ENCODE results near the gene KCNC2. TPM values are rescaled to one million over a fixed set of nuclear protein-coding genes. Genes with fewer than 3 reads are reported as not detected.
A peak's percentile ranks its signal among the peaks of the same experiment; 100 is the strongest.

The KCNC2 gene
- total RNA-seq (2011; cell fraction: chromatin; rRNA removed; ENCODE audit: low replicate concordance): not detected in 2 replicates
- not detected in 2 replicates for total RNA-seq (2011; cell fraction: nucleolus; rRNA removed)
- total RNA-seq (2011; cell fraction: nucleoplasm; rRNA removed): not detected in 2 replicates
- total RNA-seq (2014; rRNA removed): not detected in 2 replicates
- not detected in 2 replicates for total RNA-seq (2014; rRNA removed; fragmentation: Illumina TruSeq; extraction: Trizol)
- total RNA-seq (2015; rRNA removed; fragmentation: Illumina TruSeq; extraction: Trizol): not detected in 2 replicates
- not detected in 2 replicates for total RNA-seq (2021)
- polyA plus RNA-seq (2011; rRNA removed): not detected in 2 replicates
- not detected in 2 replicates for polyA plus RNA-seq (2011; cell fraction: cytosol; rRNA removed)
- polyA plus RNA-seq (2011; cell fraction: nucleus; rRNA removed): not detected in 2 replicates
- polyA plus RNA-seq (2012): not detected in 2 replicates
- polyA plus RNA-seq (2014; fragmentation: Illumina TruSeq; extraction: Trizol): not detected in 2 replicates
- polyA plus RNA-seq (2014; fragmentation: Nextera tagmentation; extraction: Ambion mirVana): not detected
- polyA plus RNA-seq (2014; rRNA removed): not detected in 2 replicates
- polyA minus RNA-seq (2011; rRNA and poly(A)+ RNA removed): not detected in 2 replicates
- not detected in 2 replicates for polyA minus RNA-seq (2011; cell fraction: cytosol; rRNA and poly(A)+ RNA removed)
- polyA minus RNA-seq (2011; cell fraction: nucleus; rRNA and poly(A)+ RNA removed): not detected in 2 replicates
- Bru-seq, nascent RNA: not detected
- percentile 1 among the genes with signal in this experiment for BruChase-seq, experiment 1, labeled RNA remaining after a 2-hour chase
- percentile 0 among the genes with signal in this experiment for BruChase-seq, experiment 2, labeled RNA remaining after a 6-hour chase
- long read RNA-seq, experiment 1: 0 reads
- long read RNA-seq, experiment 2: 0 reads
- long read RNA-seq, experiment 3: 0 reads

DNA sequence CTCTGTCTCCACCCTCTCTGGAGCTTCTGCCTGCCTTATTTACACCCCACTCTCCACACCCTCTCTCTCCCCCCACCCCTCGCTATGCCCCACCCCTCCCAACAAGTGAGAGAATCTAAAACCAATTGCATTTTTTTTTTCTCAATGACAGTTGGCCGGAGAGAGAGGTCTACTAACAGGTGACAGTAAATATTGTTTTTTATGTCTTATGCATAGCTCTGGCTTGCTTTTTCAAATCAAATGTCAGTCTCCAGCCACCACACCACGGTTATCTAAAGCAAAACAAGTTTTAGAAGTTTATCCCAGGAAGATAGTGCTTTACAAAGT, at the start of gene KCNC2:
TSS of gene KCNC2 (minus strand) at position 28 of the 327 bp plus-strand sequence.
- no peak within 1 kb of the TSS for H3K9ac ChIP-seq (ENCODE audit: insufficient read depth in 1 of 2, low read depth in 2 of 2, low read length in 2 of 2)
- POLR2A ChIA-PET: no interaction called here
- TF ChIP-seq, protein P1, sequence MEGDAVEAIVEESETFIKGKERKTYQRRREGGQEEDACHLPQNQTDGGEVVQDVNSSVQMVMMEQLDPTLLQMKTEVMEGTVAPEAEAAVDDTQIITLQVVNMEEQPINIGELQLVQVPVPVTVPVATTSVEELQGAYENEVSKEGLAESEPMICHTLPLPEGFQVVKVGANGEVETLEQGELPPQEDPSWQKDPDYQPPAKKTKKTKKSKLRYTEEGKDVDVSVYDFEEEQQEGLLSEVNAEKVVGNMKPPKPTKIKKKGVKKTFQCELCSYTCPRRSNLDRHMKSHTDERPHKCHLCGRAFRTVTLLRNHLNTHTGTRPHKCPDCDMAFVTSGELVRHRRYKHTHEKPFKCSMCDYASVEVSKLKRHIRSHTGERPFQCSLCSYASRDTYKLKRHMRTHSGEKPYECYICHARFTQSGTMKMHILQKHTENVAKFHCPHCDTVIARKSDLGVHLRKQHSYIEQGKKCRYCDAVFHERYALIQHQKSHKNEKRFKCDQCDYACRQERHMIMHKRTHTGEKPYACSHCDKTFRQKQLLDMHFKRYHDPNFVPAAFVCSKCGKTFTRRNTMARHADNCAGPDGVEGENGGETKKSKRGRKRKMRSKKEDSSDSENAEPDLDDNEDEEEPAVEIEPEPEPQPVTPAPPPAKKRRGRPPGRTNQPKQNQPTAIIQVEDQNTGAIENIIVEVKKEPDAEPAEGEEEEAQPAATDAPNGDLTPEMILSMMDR (IDR thresholded peaks at IDR 0.05 in 2 of 3, conservative IDR thresholded peaks at IDR 0.05 in 1 of 3; ENCODE audit: insufficient read depth in 2 of 3, low read depth in 1 of 3, low read length in 3 of 3): no peak
- TF ChIP-seq ZNF23 (CRISPR knock-in tag; IDR thresholded peaks at IDR 0.05): no peak
- no peak for TF ChIP-seq DIDO1 (tag; IDR thresholded peaks at IDR 0.05; ENCODE audit: low read depth)
- no peak for TF ChIP-seq ETS1 (conservative IDR thresholded peaks at IDR 0.05; ENCODE audit: control insufficient read depth, low read depth, low read length)
- TF ChIP-seq MIER1 (IDR thresholded peaks at IDR 0.05; ENCODE audit: low read depth): no peak
- no peak for TF ChIP-seq ATF1 (CRISPR knock-in tag; IDR thresholded peaks at IDR 0.05)
- TF ChIP-seq ATF1 (tag; IDR thresholded peaks at IDR 0.05): no peak
- TF ChIP-seq ZNF551 (CRISPR knock-in tag; IDR thresholded peaks at IDR 0.05): no peak
- TF ChIP-seq ZNF609 (CRISPR knock-in tag; IDR thresholded peaks at IDR 0.05; ENCODE audit: borderline replicate concordance): no peak
- no peak for TF ChIP-seq ZNF766 (CRISPR knock-in tag; conservative IDR thresholded peaks at IDR 0.05)
- TF ChIP-seq, protein P2, sequence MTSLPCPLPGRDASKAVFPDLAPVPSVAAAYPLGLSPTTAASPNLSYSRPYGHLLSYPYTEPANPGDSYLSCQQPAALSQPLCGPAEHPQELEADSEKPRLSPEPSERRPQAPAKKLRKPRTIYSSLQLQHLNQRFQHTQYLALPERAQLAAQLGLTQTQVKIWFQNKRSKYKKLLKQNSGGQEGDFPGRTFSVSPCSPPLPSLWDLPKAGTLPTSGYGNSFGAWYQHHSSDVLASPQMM (CRISPR knock-in tag; IDR thresholded peaks at IDR 0.05): no peak
- no peak for TF ChIP-seq CHCHD3 (CRISPR knock-in tag; IDR thresholded peaks at IDR 0.05)

More for the DNA sequence above, at the start of gene KCNC2:
- intact Hi-C loops (cut with micrococcal nuclease): no loop called here
- DNase-seq (ENCODE audit: extremely low read depth in 1 of 4, low spot score in 3 of 4) (no peak), FAIRE-seq (no peak), ATAC-seq (no peak)
- Histone ChIP-seq H3K4me1 (replicated peaks in 1 of 2; ENCODE audit: control insufficient read depth in 2 of 2, insufficient read depth in 2 of 2, low read length in 2 of 2) (peaks cover 0 to 3% of the 10 kb centered on the region in 2 experiments; a peak in 1 of 5 replicates), H3K36me3 (ENCODE audit: control insufficient read depth, insufficient read depth, low read length) (no peaks in the 10 kb centered on the region), H3K79me2 (ENCODE audit: control insufficient read depth, insufficient read depth, low read length) (no peaks in the 10 kb centered on the region), H3K27me3 (ENCODE audit: control insufficient read depth in 2 of 2, insufficient read depth in 2 of 2, low read length in 2 of 2) (no peaks in the 10 kb centered on the region), H3K9me3 (replicated peaks; ENCODE audit: control insufficient read depth, insufficient read depth, low read depth, low read length) (0 out of 2 replicates have a peak, but pooled peaks cover 1% of the 10 kb centered on the region), H3K4me3 (no peak within 1 kb of the TSS), H3K4me2 (ENCODE audit: insufficient read depth, low read length) (no peak within 1 kb of the TSS), H3K9me1 (ENCODE audit: control insufficient read depth, insufficient read depth, low read length) (no peaks in the 10 kb centered on the region), H4K20me1 (replicated peaks; ENCODE audit: control insufficient read depth, insufficient read depth, low read length) (no peaks in the 10 kb centered on the region), H3K27ac (ENCODE audit: extremely low read depth, low read depth, low read length) (no peak within 1 kb of the TSS), H2AFZ (ENCODE audit: low read depth, low read length) (no peak within 1 kb of the TSS)
- in situ Hi-C loops (cut with MboI): no loop called here
- 0% methylated on average over 2 of the region's 3 CpGs for WGBS (ENCODE audit: insufficient coverage, low coverage, missing lambda C conversion rate)
- CTCF ChIA-PET (ENCODE audit: low intra/inter-chr PET ratio): no interaction called here
- BruUV-seq (replicated peaks): no TSS peak
